ENCODE data around the gene ARHGAP11A. TPM values are rescaled to one million over a fixed set of nuclear protein-coding genes. Genes with fewer than 3 reads are reported as not detected.

The ARHGAP11A gene
- total RNA-seq (2014; rRNA removed; shearing (Covaris generic)), result 35.0 and 42.3 TPM in 2 replicates

DNA sequence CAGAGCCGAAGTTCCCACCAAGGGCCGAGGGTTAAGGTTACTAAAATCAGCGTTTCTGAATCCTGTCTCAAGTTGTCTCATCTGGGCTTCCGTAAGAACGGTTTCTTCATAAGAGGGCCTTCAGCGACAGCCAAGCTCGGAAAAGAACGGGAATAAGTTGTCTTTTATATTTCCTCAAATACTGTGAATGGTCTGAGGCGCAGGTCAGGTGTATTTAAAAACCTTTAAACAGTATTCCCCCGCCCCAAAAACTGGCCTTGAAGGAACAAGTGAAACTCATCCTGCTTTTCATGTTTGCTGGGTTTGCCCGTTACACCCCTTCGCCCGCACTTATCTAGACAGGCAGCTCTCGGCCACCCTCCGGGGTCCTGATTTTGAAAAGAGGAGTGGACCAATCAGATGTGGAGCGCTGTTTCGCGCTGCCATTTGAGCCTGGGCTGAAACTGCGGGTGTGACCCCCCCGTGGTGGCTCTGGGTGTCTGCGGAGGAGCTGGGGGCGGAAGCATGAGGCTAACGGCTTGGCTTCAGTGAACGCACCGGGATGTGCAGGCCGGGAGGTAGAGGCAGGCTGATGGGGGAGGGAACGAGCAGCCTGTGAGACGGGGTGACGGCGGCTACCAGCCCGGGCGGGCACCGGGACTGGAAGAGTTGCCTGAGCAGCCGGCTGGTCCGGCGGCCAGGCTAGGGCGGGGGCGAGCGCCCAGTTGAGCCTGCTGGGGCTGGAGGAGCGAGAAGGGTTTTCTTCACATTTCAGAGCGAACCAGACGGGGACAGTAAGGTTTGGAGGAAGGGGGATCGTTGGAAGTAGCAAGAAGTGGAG is at the start of gene ARHGAP11A:
ARHGAP11A (plus strand) TSS at position 454 of the 820 bp plus-strand sequence. CDS start 708 bp downstream, outside the sequence.

DNA sequence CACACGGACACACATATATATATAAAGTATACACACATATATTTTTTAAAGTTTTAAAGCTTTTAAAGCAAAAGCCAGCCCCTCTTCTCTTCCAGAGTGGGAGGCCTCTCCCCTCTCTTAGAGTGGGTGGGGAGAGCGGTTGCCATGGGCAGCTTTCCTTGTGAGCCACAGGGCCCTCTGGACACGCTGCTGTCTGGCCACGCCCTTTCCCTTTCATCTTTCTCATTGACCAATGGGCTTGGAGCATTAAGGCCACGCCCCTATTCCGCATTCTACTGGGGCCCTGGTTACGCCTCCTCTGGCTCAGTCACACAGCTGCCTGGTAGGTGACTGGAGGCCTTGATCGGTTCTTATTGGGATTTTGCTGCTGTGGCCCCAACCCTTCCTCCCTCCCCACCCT is 22.2 kb upstream of the ARHGAP11A start, which contains the start of gene GOLGA8N:
GOLGA8N (plus strand) TSS at position 306 of the 400 bp plus-strand sequence.

DNA sequence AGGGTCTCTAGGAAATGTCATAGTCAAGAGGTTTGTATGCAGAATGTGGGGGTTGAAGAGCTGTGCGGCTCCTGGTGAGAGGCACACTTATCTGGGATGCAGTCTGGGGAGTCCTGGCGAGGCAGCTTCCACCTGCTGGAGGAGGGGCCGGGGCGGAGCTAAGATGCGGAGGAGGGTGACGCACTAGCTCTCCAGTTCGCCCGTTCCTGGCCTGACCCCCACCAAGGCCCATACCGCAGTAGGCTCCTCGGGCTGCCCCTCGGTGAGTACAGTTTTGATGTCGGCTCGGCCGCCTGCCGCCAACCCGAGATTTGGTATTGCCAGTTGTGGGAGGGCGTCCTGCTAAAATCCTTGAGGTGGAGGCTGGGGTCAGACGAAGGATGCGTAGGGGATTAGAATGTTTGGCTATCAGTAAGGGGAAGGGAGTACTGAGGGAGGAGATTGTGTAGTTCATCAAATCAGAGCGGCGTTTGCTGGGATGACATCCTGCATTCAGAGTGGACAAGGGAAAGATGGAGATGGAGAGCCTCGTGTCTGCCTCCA is 26.3 kb downstream of the ARHGAP11A start, which contains the start of gene SCG5:
SCG5 (plus strand) TSS at position 194 of the 543 bp plus-strand sequence. CDS start 1,883 bp downstream, outside the sequence.

Small RNA genes within 50 kb of the gene (small RNA-seq; reads per million reads assigned to genes)
- not detected for gene RN7SL286P

Other genes starting within 250 kb of the ARHGAP11A start
- gene GOLGA8K, start 212.2 kb upstream of the ARHGAP11A start, total RNA-seq (2014; rRNA removed; shearing (Covaris generic)), result not detected in 2 replicates
- 0.32 and 0.38 TPM in 2 replicates for gene GOLGA8O, start 159.9 kb upstream of the ARHGAP11A start, total RNA-seq (2014; rRNA removed; shearing (Covaris generic))
- 0.04 and 0.16 TPM in 2 replicates for gene GOLGA8N, start 22.0 kb upstream of the ARHGAP11A start, total RNA-seq (2014; rRNA removed; shearing (Covaris generic))
- 13.6 and 13.9 TPM in 2 replicates for gene SCG5, start 26.2 kb downstream of the ARHGAP11A start, total RNA-seq (2014; rRNA removed; shearing (Covaris generic))
- not detected in 2 replicates for gene GREM1, start 102.5 kb downstream of the ARHGAP11A start, total RNA-seq (2014; rRNA removed; shearing (Covaris generic))